K562 (cell line): Measurements from ENCODE around the gene GAL3ST3. TPM values are rescaled to one million over a fixed set of nuclear protein-coding genes. Genes with fewer than 3 reads are reported as not detected.

Source experiments
- ATAC-seq: fragments of 200-7000 bp; cut with Tn5 transposase; 3 replicates; pipeline ENCODE4 v1.9.1; 2020; ENCODE audit warnings: moderate library complexity
- BruUV-seq: library from RNA; stranded (reverse); fragments of 400-500 nt; replicated peaks from 2 replicates; lab custom pipeline; 2021; lab: Mats Ljungman, UMichigan
- CTCF ChIA-PET: fragments of 300-600 bp; formaldehyde crosslinking; extraction: SDS; loops from one replicate; lab custom pipeline; 2021; ENCODE audit warnings: low intra/inter-chr PET ratio; lab: Yijun Ruan, JAX
- POLR2A ChIA-PET: fragments of 300-600, 350-650 bp; sonication (Branson Sonifier 250); formaldehyde crosslinking; extraction: SDS; loops from one replicate; lab custom pipeline; 2021; ENCODE audit warnings: antibody characterized with exemption, inconsistent platforms; lab: Yijun Ruan, JAX
- DNase-seq, 4 experiments: peaks; one replicate each; pipeline versions ENCODE4 v3.0.0 to v3.0.0-alpha.2; 2011 to 2018; ENCODE audit warnings: low spot score in 3 of 4, mixed read lengths in 3 of 4; ENCODE audit errors: extremely low read depth in 1 of 4
- FAIRE-seq: peaks from 2 replicates; lab custom pipeline; 2011; peaks lifted over from hg19 to GRCh38; lab: Jason Lieb, UNC
- H2AFZ ChIP-seq: 2 replicates; pipeline ENCODE4 v1.6.0; 2011; ENCODE audit warnings: low read depth, low read length, control low read depth, inconsistent platforms
- H3K27ac ChIP-seq: fragments of 200-600 bp; 3 replicates; pipeline ENCODE4 v1.8.0; 2011; ENCODE audit warnings: low read depth, mild to moderate bottlenecking, control low read depth, inconsistent platforms, low read length, moderate library complexity, mixed read lengths; ENCODE audit errors: extremely low read depth
- H3K27me3 ChIP-seq, 2 experiments: fragments of 300-600 bp in 1 of 2; 2 replicates in 1 of 2; 3 replicates in 1 of 2; pipeline versions ENCODE4 v1.6.0 to v1.8.0; 2011; ENCODE audit warnings: inconsistent platforms in 2 of 2, low read length in 2 of 2, mild to moderate bottlenecking in 1 of 2, mixed read lengths in 1 of 2, moderate library complexity in 1 of 2; ENCODE audit not compliant: control insufficient read depth in 2 of 2, insufficient read depth in 2 of 2
- H3K36me3 ChIP-seq: fragments of 300-600 bp; 3 replicates; pipeline ENCODE4 v1.8.0; 2011; ENCODE audit warnings: mild to moderate bottlenecking, low read length, inconsistent platforms; ENCODE audit not compliant: control insufficient read depth, insufficient read depth
- H3K4me1 ChIP-seq, 2 experiments: fragments of 200-600 bp in 1 of 2; replicated peaks in 1 of 2; 2 replicates in 1 of 2; 3 replicates in 1 of 2; pipeline versions ENCODE4 v1.5.1 to v1.8.0; 2011; ENCODE audit warnings: inconsistent platforms in 2 of 2, low read length in 2 of 2, mild to moderate bottlenecking in 1 of 2, mixed read lengths in 1 of 2, moderate library complexity in 1 of 2; ENCODE audit not compliant: control insufficient read depth in 2 of 2, insufficient read depth in 2 of 2
- H3K4me2 ChIP-seq: 2 replicates; pipeline ENCODE4 v1.6.1; 2011; ENCODE audit warnings: low read length, control low read depth, inconsistent platforms, mixed read lengths; ENCODE audit not compliant: insufficient read depth
- H3K4me3 ChIP-seq: fragments of 200-600 bp; sonication (generic), shearing (Covaris generic); 2 replicates; pipeline ENCODE4 v1.5.1; 2016; ENCODE audit warnings: control low read depth, inconsistent platforms
- H3K79me2 ChIP-seq: fragments of 200-600 bp; 3 replicates; pipeline ENCODE4 v1.8.0; 2011; ENCODE audit warnings: low read length, inconsistent platforms; ENCODE audit not compliant: control insufficient read depth, insufficient read depth
- H3K9ac ChIP-seq, 2 experiments: 2 replicates each; pipeline versions ENCODE4 v1.6.0 to v1.6.1; 2011; ENCODE audit warnings: low read depth in 2 of 2, low read length in 2 of 2, control low read depth in 1 of 2, inconsistent platforms in 1 of 2, mild to moderate bottlenecking in 1 of 2, mixed read lengths in 1 of 2; ENCODE audit not compliant: insufficient read depth in 1 of 2
- H3K9me1 ChIP-seq: one replicate; pipeline ENCODE4 v1.6.0; 2011; ENCODE audit warnings: inconsistent platforms, mild to moderate bottlenecking, low read length, moderate library complexity; ENCODE audit not compliant: control insufficient read depth, insufficient read depth
- H3K9me3 ChIP-seq: replicated peaks from 2 replicates; pipeline ENCODE4 v1.5.1; 2011; ENCODE audit warnings: low read depth, low read length, inconsistent platforms; ENCODE audit not compliant: control insufficient read depth, insufficient read depth
- H4K20me1 ChIP-seq: replicated peaks from 2 replicates; pipeline ENCODE4 v1.6.1; 2011; ENCODE audit warnings: low read length, inconsistent platforms, mixed read lengths; ENCODE audit not compliant: control insufficient read depth, insufficient read depth
- BRCA1 ChIP-seq, 2 experiments: fragments of 450-650 bp in 1 of 2; sonication (generic) in 1 of 2; formaldehyde crosslinking in 1 of 2; IDR thresholded peaks; 2 replicates each; pipeline versions ENCODE4 v1.5.0 to v1.6.1; 2017 to 2020; ENCODE audit warnings: mild to moderate bottlenecking in 1 of 2, missing genetic modification reagents in 1 of 2
- CBX8 ChIP-seq: fragments of 200-600 bp; sonication (generic); IDR thresholded peaks from 2 replicates; pipeline ENCODE4 v1.6.1; 2012; ENCODE audit warnings: borderline replicate concordance, mixed run types, low read depth, mild to moderate bottlenecking, moderate library complexity, mixed read lengths, low read length, control low read depth, inconsistent platforms; ENCODE audit not compliant: poor library complexity, severe bottlenecking; ENCODE audit errors: extremely low read depth
- FOXK2 ChIP-seq, 2 experiments: fragments of 450-650 bp; IDR thresholded peaks in 1 of 2; conservative IDR thresholded peaks in 1 of 2; 2 replicates each; pipeline ENCODE4 v1.6.1; 2016; ENCODE audit warnings: low read depth in 2 of 2, mild to moderate bottlenecking in 1 of 2
- GTF2A2 ChIP-seq: IDR thresholded peaks from 2 replicates; pipeline ENCODE4 v1.6.1; 2016; ENCODE audit warnings: mild to moderate bottlenecking, missing genetic modification characterization, missing compliant biosample characterization
- HDAC6 ChIP-seq: IDR thresholded peaks from 2 replicates; pipeline ENCODE4 v1.6.1; 2012; ENCODE audit warnings: low read depth, mild to moderate bottlenecking, control low read depth, inconsistent platforms, low read length, moderate library complexity
- ILK ChIP-seq: fragments of 450-650 bp; IDR thresholded peaks from 2 replicates; pipeline ENCODE4 v1.6.1; 2016; ENCODE audit warnings: missing genetic modification characterization, low read depth, mild to moderate bottlenecking, missing compliant biosample characterization, moderate library complexity, borderline replicate concordance
- JUNB ChIP-seq: fragments of 450-650 bp; formaldehyde crosslinking; conservative IDR thresholded peaks from 2 replicates; pipeline ENCODE4 v1.4.0; 2020; ENCODE audit warnings: mild to moderate bottlenecking
- POLR2G ChIP-seq: fragments of 200-400 bp; formaldehyde crosslinking; IDR thresholded peaks from 2 replicates; pipeline ENCODE4 v1.6.1; 2017; ENCODE audit warnings: low read depth, mild to moderate bottlenecking, antibody characterized with exemption, low read length, moderate library complexity
- RBFOX2 ChIP-seq: fragments of 200-400 bp; formaldehyde crosslinking; IDR thresholded peaks from 2 replicates; pipeline ENCODE4 v1.6.1; 2017; ENCODE audit warnings: low read depth, mild to moderate bottlenecking, low read length, moderate library complexity
- ZNF444 ChIP-seq: fragments of 250-450 bp; sonication (Bioruptor Pico); IDR thresholded peaks from 2 replicates; pipeline ENCODE4 v1.4.0; 2020; ENCODE audit warnings: mild to moderate bottlenecking, moderate library complexity
- ZNF583 ChIP-seq: fragments of 250-450 bp; sonication (Bioruptor Pico); IDR thresholded peaks from 2 replicates; pipeline ENCODE4 v1.4.0; 2020
- ZNF764 ChIP-seq: fragments of 250-450 bp; sonication (Bioruptor Pico); IDR thresholded peaks from 2 replicates; pipeline ENCODE4 v1.4.0; 2020; ENCODE audit warnings: low read depth, mild to moderate bottlenecking, moderate library complexity
- WGBS: fragments of 100-300 bp; shearing (Covaris generic); methylation state at CpG from one replicate; pipeline ENCODE4 v1.1.6; 2016; ENCODE audit warnings: low coverage, mixed read lengths; ENCODE audit not compliant: insufficient coverage; ENCODE audit errors: missing lambda C conversion rate; 5-methylcytosine and 5-hydroxymethylcytosine counted together
- in situ Hi-C: fragments of 300-500 bp; cut with MboI; formaldehyde crosslinking; loops from 4 replicates; pipeline ENCODE4 v1.15.0; 2018; ENCODE audit warnings: inconsistent platforms, mixed read lengths
- intact Hi-C: fragments of 100-400 bp; cut with micrococcal nuclease; formaldehyde crosslinking; loops from 2 replicates; pipeline ENCODE4 v1.14.2; 2022
- polyA plus RNA-seq, 8 experiments: library from polyadenylated mRNA; depleted of rRNA in 4 of 8; stranded (reverse) in 5 of 8; unstranded in 3 of 8; fragments of >200 nt; fragmentation: Nextera tagmentation in 2 of 8; fragmentation: Illumina TruSeq in 1 of 8; extraction: Ambion mirVana in 2 of 8; extraction: Trizol in 1 of 8; gene quantifications; 2 replicates each; pipeline versions ENCODE4 v1.2.1 to v1.2.3, GENCODE V29; 2011 to 2014; ENCODE audit warnings: inconsistent platforms in 1 of 8, missing spikeins in 1 of 8
- total RNA-seq, 7 experiments: library from RNA; depleted of rRNA in 6 of 7; stranded (reverse); fragments of >200 nt in 6 of 7; fragmentation: Illumina TruSeq in 2 of 7; extraction: Trizol in 2 of 7; gene quantifications; 2 replicates each; pipeline versions ENCODE4 v1.2.1 to v1.2.3, GENCODE V29; 2011 to 2021; ENCODE audit warnings: low replicate concordance in 1 of 7
- TF ChIP-seq, protein P1 (sequence below), 3 experiments: fragments of 200-800 bp in 1 of 3; fragments of 250-450 bp in 1 of 3; fragments of 450-650 bp in 1 of 3; sonication (Bioruptor Pico) in 1 of 3; sonication (Bioruptor generic) in 1 of 3; formaldehyde crosslinking in 1 of 3; IDR thresholded peaks; 2 replicates each; pipeline versions ENCODE4 v1.6.1 to v1.8.0; 2016 to 2022; ENCODE audit warnings: mild to moderate bottlenecking in 2 of 3, missing genetic modification characterization in 2 of 3, missing compliant biosample characterization in 1 of 3, moderate library complexity in 1 of 3
- TF ChIP-seq, protein P2 (sequence below), 2 experiments: fragments of 250-450 bp in 1 of 2; fragments of 450-650 bp in 1 of 2; sonication (Bioruptor Pico) in 1 of 2; IDR thresholded peaks; 2 replicates each; pipeline versions ENCODE4 v1.6.1 to v1.8.0; 2016 to 2021; ENCODE audit warnings: mild to moderate bottlenecking in 2 of 2, moderate library complexity in 2 of 2, missing compliant biosample characterization in 1 of 2, missing genetic modification characterization in 1 of 2

The GAL3ST3 gene
- total and polyA plus RNA-seq, 9 of the 15 experiments (the other 6 are each of a cell fraction or from before 2014, with no cell fraction given): not detected

DNA sequence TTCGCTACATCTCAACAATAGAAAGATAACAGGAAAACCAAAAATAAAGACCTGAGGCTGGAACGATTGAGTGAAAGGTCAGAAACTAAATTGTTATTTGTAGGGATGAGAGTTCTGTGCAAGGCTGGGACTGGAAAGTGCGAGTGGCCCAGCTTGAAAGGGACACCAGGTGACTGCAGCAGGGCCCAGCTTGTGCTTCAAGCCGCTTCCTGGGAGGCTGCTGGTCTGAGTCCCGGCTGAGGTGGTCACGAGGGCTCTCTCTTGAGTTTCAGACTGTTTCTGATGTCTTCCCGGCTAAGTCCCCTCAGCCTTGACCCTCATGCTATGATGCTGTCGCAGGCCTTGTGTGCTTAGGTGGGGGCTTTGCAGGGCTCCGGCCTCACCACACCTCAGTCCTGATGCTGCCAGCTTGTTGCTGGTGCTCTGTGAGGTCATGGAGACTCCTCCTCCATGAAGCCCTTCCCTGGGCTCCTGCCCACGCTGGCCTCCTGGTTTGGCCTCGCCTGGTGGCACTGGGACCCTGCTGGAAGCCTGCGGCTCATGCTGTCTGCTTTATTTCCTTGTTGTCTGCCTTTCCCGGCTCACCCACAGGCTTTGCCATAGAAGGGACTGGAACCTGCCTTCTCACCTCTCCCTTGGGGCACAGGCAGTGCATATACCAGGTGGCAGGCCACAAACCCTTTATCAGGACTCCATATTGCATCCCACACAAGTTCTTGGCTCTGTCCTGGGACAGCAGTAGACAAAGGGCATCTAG lies 42.6 kb downstream of the GAL3ST3 start:
- Histone ChIP-seq H3K9me3 (no peaks in the 10 kb centered on the region), H3K4me2 (no peak overlapping the region), H3K27ac (no peak overlapping the region), H2AFZ (no peak overlapping the region), H4K20me1 (no peaks in the 10 kb centered on the region), H3K4me1 (peaks cover 23 to 28% of the 10 kb centered on the region in 2 experiments; a peak in 4 of 5 replicates), H3K4me3 (no peak overlapping the region), H3K9me1 (no peaks in the 10 kb centered on the region), H3K79me2 (peaks cover 24% of the 10 kb centered on the region), H3K9ac (peak overlapping the region in 1 of 2 experiments; percentile 75; a peak in 2 of 4 replicates), H3K27me3 (no peaks in the 10 kb centered on the region), H3K36me3 (peaks cover 29% of the 10 kb centered on the region; the same call in 2 of the 3 replicates)
- no peak for DNase-seq
- BruUV-seq: no TSS peak
- no peak for TF ChIP-seq ZNF764 (CRISPR knock-in tag)
- no peak for TF ChIP-seq ILK (tag)
- TF ChIP-seq ZNF583 (CRISPR knock-in tag): no peak
- no peak for TF ChIP-seq BRCA1 (IDR thresholded peaks at IDR 0.05)
- TF ChIP-seq BRCA1 (CRISPR knock-in tag; IDR thresholded peaks at IDR 0.05): no peak
- TF ChIP-seq CBX8: no peak
- TF ChIP-seq, protein P1, sequence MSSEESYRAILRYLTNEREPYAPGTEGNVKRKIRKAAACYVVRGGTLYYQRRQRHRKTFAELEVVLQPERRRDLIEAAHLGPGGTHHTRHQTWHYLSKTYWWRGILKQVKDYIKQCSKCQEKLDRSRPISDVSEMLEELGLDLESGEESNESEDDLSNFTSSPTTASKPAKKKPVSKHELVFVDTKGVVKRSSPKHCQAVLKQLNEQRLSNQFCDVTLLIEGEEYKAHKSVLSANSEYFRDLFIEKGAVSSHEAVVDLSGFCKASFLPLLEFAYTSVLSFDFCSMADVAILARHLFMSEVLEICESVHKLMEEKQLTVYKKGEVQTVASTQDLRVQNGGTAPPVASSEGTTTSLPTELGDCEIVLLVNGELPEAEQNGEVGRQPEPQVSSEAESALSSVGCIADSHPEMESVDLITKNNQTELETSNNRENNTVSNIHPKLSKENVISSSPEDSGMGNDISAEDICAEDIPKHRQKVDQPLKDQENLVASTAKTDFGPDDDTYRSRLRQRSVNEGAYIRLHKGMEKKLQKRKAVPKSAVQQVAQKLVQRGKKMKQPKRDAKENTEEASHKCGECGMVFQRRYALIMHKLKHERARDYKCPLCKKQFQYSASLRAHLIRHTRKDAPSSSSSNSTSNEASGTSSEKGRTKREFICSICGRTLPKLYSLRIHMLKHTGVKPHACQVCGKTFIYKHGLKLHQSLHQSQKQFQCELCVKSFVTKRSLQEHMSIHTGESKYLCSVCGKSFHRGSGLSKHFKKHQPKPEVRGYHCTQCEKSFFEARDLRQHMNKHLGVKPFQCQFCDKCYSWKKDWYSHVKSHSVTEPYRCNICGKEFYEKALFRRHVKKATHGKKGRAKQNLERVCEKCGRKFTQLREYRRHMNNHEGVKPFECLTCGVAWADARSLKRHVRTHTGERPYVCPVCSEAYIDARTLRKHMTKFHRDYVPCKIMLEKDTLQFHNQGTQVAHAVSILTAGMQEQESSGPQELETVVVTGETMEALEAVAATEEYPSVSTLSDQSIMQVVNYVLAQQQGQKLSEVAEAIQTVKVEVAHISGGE (CRISPR knock-in tag; IDR thresholded peaks at IDR 0.05): 0 out of 6 replicates have a peak, but pooled peaks of 1 of the 3 experiments have one; percentile 9
- no peak for TF ChIP-seq FOXK2 (conservative IDR thresholded peaks at IDR 0.05 in 1 of 2, IDR thresholded peaks at IDR 0.05 in 1 of 2; ENCODE audit: low read depth in 2 of 2)
- TF ChIP-seq, protein P2, sequence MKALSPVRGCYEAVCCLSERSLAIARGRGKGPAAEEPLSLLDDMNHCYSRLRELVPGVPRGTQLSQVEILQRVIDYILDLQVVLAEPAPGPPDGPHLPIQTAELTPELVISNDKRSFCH (CRISPR knock-in tag; IDR thresholded peaks at IDR 0.05): no peak
- TF ChIP-seq, protein P2 (tag; IDR thresholded peaks at IDR 0.05): no peak
- peak; percentile 58 for TF ChIP-seq POLR2G
- TF ChIP-seq ZNF444 (CRISPR knock-in tag): no peak
- no peak for TF ChIP-seq JUNB
- TF ChIP-seq RBFOX2: peak; percentile 59; the same call in 1 of the 2 replicates
- no peak for TF ChIP-seq HDAC6
- TF ChIP-seq GTF2A2 (tag): no peak
- in situ Hi-C loops: no loop called here
- no peak for ATAC-seq
- ChIA-PET CTCF (no interaction called here), POLR2A (interaction anchor here (0.7 to 3.3 kb wide), 5 partner anchors 8 to 118 kb away, joined by 3 to 13 read pairs (median 3); partner anchors contain the start of gene FIBP)
- intact Hi-C loops: no loop called here
- FAIRE-seq: no peak
- WGBS: 86% methylated on average over 11 of the region's 13 CpGs
